ENCODE measurements around the gene VSX2.

The VSX2 gene

GRCh38 chr14:74302634-74303569 is 63.7 kb downstream of the VSX2 start, which contains the start of gene ABCD4:
TSS of gene ABCD4 (minus strand) at chr14:74302934. CDS start at chr14:74302912, 22 bp downstream.
- DNase-seq = peak; percentile 80 to 83

- DNase-seq = no peak
Measured at GRCh38 chr14:74308695-74309094, 69.4 kb downstream of the VSX2 start.

GRCh38 chr14:74309125-74310022 is 70.1 kb downstream of the VSX2 start:
- DNase-seq = no peak

- no peak for DNase-seq
Measured at GRCh38 chr14:74312161-74312560, 72.9 kb downstream of the VSX2 start.
